NCI-H146 treated with DMSO at 0.1 percent for 48 hours (cell line): ENCODE results near the gene EDAR.

ENCODE experiments used
- DNase-seq: peaks from one replicate; lab custom pipeline; 2025; ENCODE audit not compliant: unreplicated experiment; lab: John Stamatoyannopoulos, UW

EDAR gene

GRCh38 chr2:108941767-108942166 is 47.3 kb downstream of the EDAR start:
- no peak for DNase-seq

- DNase-seq: no peak
These were observed 47.8 kb downstream of the EDAR start for GRCh38 chr2:108941161-108941665.

DNA sequence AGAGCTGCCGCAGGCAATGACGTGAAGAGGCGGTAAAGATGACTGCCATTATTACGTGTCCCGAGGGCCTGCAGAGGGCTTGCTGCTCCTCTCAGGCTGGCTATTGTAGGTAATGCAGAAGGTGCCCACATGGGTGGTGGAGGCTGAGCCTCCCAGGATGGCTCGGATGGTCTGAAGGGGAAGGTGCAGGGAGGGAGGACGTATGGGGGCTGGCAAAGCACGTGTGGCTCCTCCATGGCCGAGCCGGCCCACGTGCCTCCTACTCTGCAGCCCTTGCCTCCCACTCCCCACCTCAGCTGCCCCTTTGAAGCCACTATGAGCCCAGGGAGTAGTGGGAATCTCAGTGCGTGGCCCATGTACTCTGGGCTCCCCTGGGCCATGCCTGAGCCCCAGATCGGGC is 48.9 kb downstream of the EDAR start:
- DNase-seq: no peak

DNA sequence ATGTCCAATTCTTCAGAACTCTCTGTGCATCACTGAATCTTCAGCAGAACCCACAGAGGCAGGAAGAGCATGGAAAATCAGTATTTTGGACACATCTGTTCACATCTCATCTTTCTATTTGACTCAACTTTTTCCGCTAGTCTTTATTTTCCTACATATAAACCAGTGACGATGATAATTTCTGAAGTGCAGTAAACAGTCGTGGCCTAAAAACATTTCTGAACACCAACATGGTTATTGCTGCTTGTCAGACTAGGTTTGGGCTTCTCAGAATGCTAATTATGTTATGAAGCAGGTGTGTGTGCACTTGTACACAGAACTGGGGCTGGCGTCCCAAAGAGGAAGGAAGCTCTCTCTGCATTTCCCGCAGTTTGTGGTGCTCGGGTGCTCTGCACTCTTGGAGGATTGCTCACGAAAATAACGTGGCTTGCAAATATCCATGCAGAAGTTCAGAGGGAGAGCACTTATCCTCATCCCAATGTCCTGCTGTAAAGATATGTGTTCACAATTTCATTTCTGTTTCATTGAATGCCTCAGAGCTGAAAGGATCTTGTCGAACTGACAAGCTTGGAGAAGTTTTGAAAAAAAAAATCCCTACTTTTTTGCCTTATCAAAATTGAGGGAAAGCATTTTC is 50.8 kb downstream of the EDAR start:
- DNase-seq: no peak

DNA sequence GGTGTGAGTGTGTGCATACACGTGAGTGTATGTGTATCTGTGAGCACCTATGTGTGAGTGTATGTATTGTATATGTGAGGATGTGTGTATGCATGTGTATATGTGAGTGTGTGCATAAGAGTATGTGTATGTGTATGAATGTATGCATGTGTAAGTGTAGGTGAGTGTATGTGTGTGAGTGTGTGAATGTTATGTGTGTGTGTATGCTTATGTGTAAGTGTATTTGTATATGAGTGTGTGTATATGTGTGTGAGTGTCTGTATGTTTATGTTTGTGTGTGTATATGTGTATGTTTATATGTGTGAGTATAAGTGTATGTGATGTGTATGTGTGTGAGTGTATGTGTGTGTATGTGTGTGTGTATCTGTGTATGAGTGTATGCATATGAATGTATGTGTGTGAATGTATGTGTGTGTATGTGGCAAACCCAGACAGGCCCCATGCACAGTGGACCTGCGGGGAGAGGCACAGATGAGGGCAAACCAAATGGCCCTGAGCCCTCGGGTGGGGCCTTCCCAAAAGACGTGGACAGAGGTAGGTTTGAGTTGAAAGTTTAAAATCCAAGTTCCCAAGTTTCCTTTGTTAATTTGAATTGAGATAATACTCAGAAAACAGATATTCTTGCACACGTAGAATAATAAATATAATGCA is 51.5 kb downstream of the EDAR start:
- no peak for DNase-seq

DNA sequence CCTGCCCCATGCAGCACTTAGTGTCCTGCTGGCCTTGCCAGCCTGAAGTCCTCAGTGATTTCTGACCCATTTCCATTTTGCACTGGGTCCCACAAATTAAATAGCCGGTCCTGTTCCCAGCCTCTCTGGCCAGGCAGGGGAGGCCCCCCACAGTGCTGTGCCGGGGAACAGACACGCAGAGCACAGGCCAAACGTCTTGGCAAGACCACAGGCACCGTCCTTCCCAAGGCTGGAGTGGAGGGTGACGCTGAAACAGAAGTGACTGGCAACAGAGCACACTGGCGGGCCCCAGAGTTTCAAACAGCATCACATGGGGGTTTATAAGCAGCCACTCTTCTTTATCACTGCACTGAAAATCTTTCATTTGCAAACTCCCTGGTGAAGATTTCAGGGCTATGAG is 52.2 kb downstream of the EDAR start:
- no peak for DNase-seq

GRCh38 chr2:108936076-108936864 is 52.8 kb downstream of the EDAR start:
- DNase-seq: no peak

- DNase-seq: no peak
These were observed 53.7 kb downstream of the EDAR start for GRCh38 chr2:108935271-108935741.

GRCh38 chr2:108934583-108935245 is 54.3 kb downstream of the EDAR start:
- DNase-seq: no peak

DNA sequence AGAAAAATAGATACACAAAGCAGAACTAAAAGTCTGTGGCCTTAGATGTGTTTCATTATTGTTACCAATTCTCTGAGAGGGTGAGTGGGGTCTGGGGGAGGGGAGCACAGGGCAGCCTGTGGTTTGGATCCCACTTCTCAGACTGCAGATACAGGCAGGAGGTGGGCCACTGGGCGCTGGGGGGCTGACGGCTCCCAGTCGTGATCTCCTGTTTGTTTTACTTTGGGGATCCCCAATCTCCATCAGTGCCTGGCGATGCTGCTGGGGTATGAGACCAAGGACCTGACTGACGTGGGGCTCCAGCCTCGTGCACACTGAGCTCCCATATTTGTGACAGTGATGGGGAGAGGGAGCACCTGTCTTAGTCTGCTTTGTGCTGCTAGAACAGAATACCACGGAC is 54.9 kb downstream of the EDAR start:
- no peak for DNase-seq

GRCh38 chr2:108933691-108934117 is 55.3 kb downstream of the EDAR start:
- DNase-seq: peak; percentile 40

DNA sequence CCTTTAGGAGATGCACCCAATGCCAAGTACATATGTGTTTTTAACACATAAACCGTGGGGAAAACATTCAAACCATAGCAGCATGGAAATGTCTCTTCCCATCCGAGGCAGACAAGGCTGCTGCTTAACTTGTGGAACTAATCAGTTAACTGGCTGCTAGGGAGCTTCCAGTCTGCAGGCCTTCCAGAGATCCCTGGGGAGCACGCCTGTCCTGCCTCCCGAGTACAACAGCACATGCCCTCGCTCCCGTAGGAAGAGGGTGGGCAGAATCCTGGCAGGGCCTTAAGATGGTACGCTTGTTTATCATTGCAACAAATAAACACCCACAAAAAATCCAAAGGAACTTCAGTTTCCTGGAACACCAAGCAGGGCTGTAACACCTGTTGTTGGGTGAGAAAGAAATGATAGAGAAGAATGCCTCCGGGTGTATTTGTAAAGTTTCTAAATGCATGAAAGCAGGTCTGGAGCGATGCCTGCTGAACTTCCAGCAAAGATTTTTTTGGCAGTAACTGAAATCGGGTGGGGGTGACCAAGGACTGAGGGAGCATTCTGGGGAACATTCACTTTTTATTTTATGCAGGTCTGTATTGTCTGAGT is 56.2 kb downstream of the EDAR start:
- no peak for DNase-seq

- DNase-seq: no peak
These were observed 57.6 kb downstream of the EDAR start for GRCh38 chr2:108931372-108931771.

GRCh38 chr2:108929807-108930425 is 59.1 kb downstream of the EDAR start:
- DNase-seq: no peak

DNA sequence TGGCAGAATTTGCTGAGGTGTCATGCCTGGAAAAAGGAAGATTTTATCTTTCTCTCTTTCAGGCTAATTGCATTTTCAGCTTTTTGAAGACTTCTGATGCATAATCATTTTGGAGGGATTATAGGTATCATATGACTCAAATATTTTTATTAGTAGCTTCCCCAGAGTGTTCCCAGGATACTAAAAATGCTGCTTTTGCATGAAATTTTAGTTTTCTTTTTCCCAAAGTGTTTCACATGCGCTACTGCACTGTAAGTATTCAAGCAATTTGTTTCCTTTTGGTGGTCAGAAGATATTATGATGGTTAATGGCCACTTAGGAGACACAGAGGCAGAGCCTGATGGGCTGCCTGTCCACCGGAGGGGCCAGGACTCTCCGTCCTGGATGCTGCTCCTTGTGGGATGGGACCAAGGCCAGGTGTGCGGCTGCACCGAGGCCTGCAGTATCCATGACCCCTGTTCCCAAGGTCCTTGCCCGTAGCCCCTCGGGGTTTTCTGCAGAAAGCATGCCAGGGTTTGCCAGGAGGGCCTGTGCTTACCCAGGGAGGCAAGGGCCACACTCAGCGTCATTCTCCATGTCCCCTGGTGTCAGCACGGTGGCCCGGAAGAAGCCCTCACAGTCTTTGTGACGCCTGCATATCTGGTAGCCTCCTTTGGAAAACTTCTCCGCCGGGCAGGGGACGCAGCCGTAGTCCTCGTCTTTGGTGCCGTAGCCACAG is 60.2 kb downstream of the EDAR start:
- no peak for DNase-seq

GRCh38 chr2:108927936-108928659 is 60.9 kb downstream of the EDAR start:
- DNase-seq: peak; percentile 24

- no peak for DNase-seq
These were observed 61.6 kb downstream of the EDAR start for GRCh38 chr2:108927405-108927804.

GRCh38 chr2:108926561-108927380 is 62.2 kb downstream of the EDAR start:
- DNase-seq: no peak
